Upper lobe of left lung (tissue), 4 donors: ENCODE measurements around the gene RASGEF1B.

ENCODE experiments used
- EP300 ChIP-seq, 4 donors: sonication (generic); formaldehyde crosslinking; IDR thresholded peaks; one replicate each; pipeline ENCODE4 v1.5.1; 2017; ENCODE audit warnings: antibody characterized with exemption in 4 of 4, control low read depth in 2 of 4
- POLR2A ChIP-seq, 4 donors: fragments of 450-650 bp; IDR thresholded peaks; one replicate each; pipeline ENCODE4 v1.5.1; 2016 to 2017; ENCODE audit warnings: antibody characterized with exemption in 4 of 4, mild to moderate bottlenecking in 2 of 4
- TF ChIP-seq, protein P1 (sequence below), 6 experiments: fragments of 450-650 bp in 4 of 6; fragments of 200-600 bp in 2 of 6; sonication (generic) in 2 of 6; IDR thresholded peaks; one replicate each; pipeline ENCODE4 v1.5.1; 2016 to 2019; ENCODE audit warnings: antibody characterized with exemption in 6 of 6

DNA sequence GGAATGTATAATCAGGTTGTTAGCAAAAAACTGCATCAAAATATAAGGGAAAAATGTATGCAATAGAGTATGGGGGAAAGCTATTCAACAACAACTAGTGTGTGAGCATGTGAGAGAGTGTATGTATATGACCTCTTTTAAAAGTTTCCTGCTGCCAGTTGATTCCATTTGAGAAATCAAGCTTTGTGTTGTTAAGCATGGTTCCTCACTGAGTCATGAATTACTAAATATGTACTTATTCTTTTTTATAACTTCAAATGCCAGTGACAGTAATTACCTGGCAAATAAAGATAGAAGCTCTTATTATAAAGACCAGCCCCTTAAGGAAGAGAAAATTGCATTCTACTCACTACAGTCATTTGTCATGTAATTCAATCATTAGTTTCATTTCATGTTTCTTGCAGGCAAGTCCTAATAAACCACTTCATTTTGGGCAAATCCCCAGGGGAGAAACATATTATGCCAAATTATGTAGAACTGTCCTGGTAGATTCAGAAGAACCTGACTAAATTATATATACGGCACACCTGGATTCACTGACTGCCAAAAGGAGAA lies 19.2 kb downstream of the RASGEF1B start:
- TF ChIP-seq, protein P1, sequence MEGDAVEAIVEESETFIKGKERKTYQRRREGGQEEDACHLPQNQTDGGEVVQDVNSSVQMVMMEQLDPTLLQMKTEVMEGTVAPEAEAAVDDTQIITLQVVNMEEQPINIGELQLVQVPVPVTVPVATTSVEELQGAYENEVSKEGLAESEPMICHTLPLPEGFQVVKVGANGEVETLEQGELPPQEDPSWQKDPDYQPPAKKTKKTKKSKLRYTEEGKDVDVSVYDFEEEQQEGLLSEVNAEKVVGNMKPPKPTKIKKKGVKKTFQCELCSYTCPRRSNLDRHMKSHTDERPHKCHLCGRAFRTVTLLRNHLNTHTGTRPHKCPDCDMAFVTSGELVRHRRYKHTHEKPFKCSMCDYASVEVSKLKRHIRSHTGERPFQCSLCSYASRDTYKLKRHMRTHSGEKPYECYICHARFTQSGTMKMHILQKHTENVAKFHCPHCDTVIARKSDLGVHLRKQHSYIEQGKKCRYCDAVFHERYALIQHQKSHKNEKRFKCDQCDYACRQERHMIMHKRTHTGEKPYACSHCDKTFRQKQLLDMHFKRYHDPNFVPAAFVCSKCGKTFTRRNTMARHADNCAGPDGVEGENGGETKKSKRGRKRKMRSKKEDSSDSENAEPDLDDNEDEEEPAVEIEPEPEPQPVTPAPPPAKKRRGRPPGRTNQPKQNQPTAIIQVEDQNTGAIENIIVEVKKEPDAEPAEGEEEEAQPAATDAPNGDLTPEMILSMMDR (IDR thresholded peaks at IDR 0.05), result no peak
- no peak for TF ChIP-seq POLR2A (IDR thresholded peaks at IDR 0.05)
- no peak for TF ChIP-seq EP300 (IDR thresholded peaks at IDR 0.05)
